Esophagus squamous epithelium (tissue), 4 donors: ENCODE results near the gene ZFHX3.

Experiments used
- CTCF ChIP-seq, 6 experiments: fragments of 450-650 bp in 4 of 6; fragments of 200-600 bp in 2 of 6; sonication (generic) in 2 of 6; IDR thresholded peaks; one replicate each; pipeline ENCODE4 v1.5.1; 2016 to 2019; ENCODE audit warnings: antibody characterized with exemption in 6 of 6, mild to moderate bottlenecking in 4 of 6, moderate library complexity in 4 of 6
- POLR2A ChIP-seq, 4 donors: fragments of 450-650 bp; IDR thresholded peaks; one replicate each; pipeline ENCODE4 v1.6.1; 2017; ENCODE audit warnings: antibody characterized with exemption in 4 of 4, mild to moderate bottlenecking in 4 of 4, moderate library complexity in 3 of 4

- TF ChIP-seq CTCF (IDR thresholded peaks at IDR 0.05) (no peak), POLR2A (IDR thresholded peaks at IDR 0.05) (no peak)
These were observed 217.8 kb downstream of the ZFHX3 start for GRCh38 chr16:72829846-72830775.
